Activated CD8-positive, alpha-beta memory T cell treated with anti-CD3 and anti-CD28 coated beads, Interleukin-2, amount 50 U/mL, for 1 hour (primary cell): Measurements from ENCODE around the gene UBASH3B.
"Not testable (repeated sequence)": the region's sequence is repeated elsewhere in the genome, so short reads cannot be mapped to it uniquely, and the experiment has no call there.

Experiments
- DNase-seq: peaks from one replicate; pipeline ENCODE4 v3.0.0-alpha.2; 2020; ENCODE audit errors: extremely low read depth

The UBASH3B gene

GRCh38 chr11:122813176-122813893 lies 157.8 kb downstream of the UBASH3B start:
- DNase-seq, result no peak

GRCh38 chr11:122813894-122814270 lies 158.4 kb downstream of the UBASH3B start:
- DNase-seq, result no peak

GRCh38 chr11:122814401-122814800 lies 158.9 kb downstream of the UBASH3B start:
- no peak for DNase-seq

GRCh38 chr11:122815900-122816299 lies 160.4 kb downstream of the UBASH3B start:
- DNase-seq, result no peak

GRCh38 chr11:122816761-122817520 lies 161.4 kb downstream of the UBASH3B start:
- no peak for DNase-seq

- DNase-seq, result no peak
These were observed 164.6 kb downstream of the UBASH3B start for GRCh38 chr11:122820158-122820557.

- no peak for DNase-seq
These were observed 165.6 kb downstream of the UBASH3B start for GRCh38 chr11:122821169-122821568.

- DNase-seq, result no peak
These were observed 166.7 kb downstream of the UBASH3B start for GRCh38 chr11:122822241-122822640.

- DNase-seq, result no peak
These were observed 168.0 kb downstream of the UBASH3B start for GRCh38 chr11:122823564-122823963.

GRCh38 chr11:122829371-122829770 lies 173.8 kb downstream of the UBASH3B start:
- DNase-seq, result not testable (repeated sequence)

- DNase-seq, result not testable (repeated sequence)
These were observed 176.8 kb downstream of the UBASH3B start for GRCh38 chr11:122832297-122832696.

- no peak for DNase-seq
These were observed 177.4 kb downstream of the UBASH3B start for GRCh38 chr11:122832721-122833470.

- DNase-seq, result no peak
These were observed 178.4 kb downstream of the UBASH3B start for GRCh38 chr11:122833846-122834464.

GRCh38 chr11:122836916-122837315 lies 181.4 kb downstream of the UBASH3B start:
- DNase-seq, result no peak

- DNase-seq, result no peak
These were observed 182.2 kb downstream of the UBASH3B start for GRCh38 chr11:122837528-122838346.

GRCh38 chr11:122843281-122844141 lies 188.0 kb downstream of the UBASH3B start:
- DNase-seq, result peak; percentile 51

- DNase-seq, result no peak
These were observed 191.9 kb downstream of the UBASH3B start for GRCh38 chr11:122847466-122847865.

- DNase-seq, result no peak
These were observed 192.7 kb downstream of the UBASH3B start for GRCh38 chr11:122848186-122848585.

GRCh38 chr11:122850076-122850631 lies 194.6 kb downstream of the UBASH3B start:
- peak; percentile 49 for DNase-seq
